Glomerular visceral epithelial cell (primary cell): ENCODE data around the gene FABP3.

ENCODE experiments used
- DNase-seq: peaks from one replicate; pipeline ENCODE4 v3.0.0-alpha.2; 2016; ENCODE audit errors: extremely low spot score

FABP3 gene

DNA sequence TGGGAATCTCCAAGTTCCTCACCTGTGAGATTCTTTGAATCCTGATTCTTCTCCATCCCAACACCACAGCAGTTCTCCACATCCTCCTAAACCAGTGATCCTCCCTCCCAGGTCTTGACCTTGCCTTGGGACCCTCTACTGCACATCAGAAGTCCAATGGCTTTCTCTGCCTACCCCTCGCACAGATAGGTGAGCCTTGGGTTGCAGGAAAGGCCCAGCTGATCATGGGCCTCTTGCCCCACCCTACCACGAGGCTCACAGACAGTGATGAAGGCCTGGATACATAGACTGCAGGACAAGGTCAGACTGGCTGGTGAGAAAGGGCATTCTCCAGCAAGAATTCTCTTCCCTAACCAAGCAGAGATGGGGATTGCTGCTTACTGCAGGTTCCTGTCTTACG is 825 bp downstream of the FABP3 start:
- no peak for DNase-seq

DNA sequence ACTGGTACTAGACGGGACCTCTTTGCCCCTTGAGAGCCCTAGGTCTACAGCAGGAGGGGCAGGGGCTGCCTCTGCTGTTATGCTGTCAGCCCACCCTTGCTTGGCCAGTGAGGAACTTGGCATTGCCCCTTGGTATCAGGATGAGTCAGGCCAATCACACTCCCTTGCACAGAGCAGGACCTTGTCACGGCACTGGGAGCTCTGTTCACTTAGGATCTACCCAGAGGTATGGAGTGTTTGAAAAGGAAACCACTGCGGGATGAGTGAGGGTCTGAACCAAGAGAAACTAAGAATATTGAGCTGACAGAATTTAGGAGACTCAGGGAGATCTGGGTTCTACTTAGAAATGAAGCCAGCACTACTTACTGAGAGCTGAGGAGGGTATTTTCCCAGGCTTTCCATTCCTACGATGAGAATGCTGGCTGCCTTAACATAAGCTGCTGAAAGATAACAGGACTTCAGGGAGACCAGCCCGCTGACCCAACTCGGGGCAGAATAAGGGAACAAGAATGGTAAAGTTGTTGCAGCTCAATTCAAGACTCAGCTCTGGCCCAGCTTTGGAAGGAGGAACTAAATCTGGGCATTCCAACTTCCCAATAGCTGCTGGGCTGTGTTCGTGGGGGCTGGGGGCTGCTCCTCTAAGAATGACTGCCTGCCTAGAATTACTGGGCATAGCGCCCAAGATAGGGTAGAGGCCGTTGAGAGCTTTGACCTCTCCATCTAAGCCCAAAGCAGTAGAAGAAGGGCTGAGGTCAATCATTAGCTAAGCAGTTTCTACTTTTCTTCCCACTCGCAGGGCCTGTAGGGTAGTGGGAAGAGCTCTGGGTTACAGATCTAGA is 1.5 kb downstream of the FABP3 start:
- no peak for DNase-seq

DNA sequence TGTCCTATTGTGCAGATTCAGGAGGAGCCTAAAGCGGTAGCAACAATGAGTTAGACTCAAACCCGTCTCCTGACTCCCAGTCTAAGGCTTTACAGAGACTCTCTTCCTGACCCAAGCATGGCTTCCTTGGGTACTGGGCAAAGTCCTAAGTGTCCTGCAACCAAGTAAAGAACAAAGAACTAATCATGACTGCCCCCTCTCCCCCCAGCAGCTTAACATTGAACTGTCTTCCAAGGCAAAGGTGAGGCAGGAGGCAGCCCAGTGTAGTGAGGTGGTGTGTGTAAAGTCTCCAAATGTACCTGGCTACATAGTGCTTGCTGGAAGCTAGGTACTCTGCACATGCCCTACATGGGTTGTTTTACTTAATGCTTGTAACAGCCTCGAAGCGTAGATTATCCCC is 2.3 kb downstream of the FABP3 start:
- DNase-seq: no peak

DNA sequence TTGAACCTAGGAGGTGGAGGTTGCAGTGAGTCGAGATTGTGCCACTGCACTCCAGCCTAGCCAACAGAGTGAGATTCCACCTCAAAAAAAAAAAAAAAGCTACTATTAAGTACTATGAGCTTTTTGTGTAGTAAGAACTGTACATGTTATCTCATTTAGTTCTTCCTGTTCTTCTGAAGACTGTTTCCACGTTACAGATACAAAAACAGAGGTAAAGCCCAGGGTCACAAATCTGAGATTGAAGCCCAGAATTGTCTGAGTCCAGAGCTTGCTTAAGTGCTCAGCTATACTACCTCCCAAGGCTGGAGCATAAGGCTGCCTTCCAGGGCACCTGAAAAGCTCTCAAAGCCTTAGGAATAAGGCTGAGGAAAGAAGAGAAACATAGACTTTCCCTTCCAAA is 2.9 kb downstream of the FABP3 start:
- DNase-seq: no peak

GRCh38 chr1:31368611-31369107 is 4.2 kb downstream of the FABP3 start:
- no peak for DNase-seq

DNA sequence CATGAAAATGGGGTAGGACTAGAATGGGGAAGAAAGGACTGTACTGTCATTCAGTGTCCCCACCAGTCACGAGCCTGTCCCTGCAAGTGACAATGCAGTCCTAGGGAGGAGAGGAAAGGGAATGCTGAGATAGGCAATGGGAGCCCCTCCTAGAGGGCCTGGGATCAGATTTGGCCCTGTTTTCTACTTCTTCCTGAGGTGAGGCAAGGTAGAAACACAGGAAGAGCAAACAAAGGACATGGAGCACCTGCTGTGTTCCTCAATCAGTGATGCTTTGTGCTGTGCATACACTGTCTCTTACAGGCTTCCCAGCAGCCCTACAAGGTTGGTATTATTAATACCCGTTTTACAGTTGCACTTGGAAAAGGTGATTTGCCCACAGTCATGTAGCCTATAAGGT is 6.1 kb downstream of the FABP3 start:
- DNase-seq: no peak

DNA sequence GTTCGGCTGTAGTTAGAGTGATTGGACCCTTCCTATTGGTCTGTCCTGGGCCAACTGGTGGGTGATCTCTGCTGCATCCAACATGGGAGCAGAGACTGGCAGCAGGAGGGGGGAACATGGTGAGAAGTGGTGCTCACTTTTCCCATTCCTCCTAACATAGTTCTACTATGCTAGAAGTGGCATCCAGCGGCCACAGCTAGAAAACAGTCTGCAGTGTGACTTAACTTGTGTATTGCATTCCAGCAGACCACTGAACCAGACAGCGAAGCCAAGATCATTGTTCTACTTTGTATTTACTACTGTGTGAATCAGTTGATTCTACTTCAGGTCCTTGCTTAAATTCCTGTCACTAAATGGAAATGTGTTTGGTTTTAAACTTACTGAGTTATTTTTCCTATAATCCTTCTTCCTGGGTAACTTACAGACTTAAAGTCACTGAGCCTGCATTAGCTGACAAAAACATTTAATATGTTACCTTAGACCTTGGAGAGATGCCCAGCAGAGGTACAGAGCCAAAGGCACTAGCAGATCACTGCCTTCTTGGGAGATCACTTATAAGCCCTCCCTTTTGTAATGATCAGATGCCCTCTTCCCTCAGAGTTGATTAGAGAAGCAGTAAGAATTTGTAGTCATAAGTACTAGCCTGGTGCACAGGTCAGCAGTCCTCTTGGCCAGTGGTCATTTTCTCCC is 8.2 kb downstream of the FABP3 start:
- peak; percentile 72 for DNase-seq

- no peak for DNase-seq
Measured at GRCh38 chr1:31362032-31362431, 10.8 kb downstream of the FABP3 start.

DNA sequence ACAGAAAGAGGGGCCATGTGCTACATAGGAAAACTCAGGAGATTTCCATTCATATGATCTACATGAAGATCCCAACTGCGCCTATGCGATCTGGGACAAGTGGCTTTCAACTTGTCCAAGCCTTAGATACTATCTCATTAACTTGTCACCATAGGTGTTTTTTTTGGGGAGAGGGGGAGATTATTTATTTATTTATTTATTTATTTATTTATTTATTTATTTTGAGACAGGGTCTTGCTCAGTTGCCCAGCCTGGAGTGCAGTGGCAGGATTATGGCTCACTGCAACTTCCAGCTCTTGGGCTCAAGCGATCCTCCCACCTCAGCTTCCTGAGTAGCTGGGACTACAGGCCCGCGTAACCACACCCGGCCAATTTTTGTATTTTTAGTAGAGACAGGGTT is 11.3 kb downstream of the FABP3 start:
- DNase-seq: no peak

DNA sequence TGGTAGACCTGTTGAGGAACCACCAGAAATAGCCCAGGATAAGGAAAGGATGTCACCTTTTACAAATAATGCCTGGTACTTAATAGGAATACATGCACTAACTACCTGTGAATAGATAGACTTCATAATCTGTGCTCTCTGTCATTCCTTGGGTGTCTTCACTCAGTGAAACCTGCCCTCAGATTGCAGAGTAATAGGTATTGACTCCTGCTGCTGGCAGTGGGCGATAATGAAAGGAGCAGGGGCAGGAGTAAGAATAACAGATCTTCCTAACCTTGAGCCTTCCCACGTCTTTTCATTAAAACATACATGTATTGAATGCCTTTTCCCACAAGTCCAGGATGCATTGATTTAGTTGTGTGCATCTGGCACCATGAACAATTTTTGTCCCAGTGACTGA is 16.4 kb downstream of the FABP3 start:
- no peak for DNase-seq

DNA sequence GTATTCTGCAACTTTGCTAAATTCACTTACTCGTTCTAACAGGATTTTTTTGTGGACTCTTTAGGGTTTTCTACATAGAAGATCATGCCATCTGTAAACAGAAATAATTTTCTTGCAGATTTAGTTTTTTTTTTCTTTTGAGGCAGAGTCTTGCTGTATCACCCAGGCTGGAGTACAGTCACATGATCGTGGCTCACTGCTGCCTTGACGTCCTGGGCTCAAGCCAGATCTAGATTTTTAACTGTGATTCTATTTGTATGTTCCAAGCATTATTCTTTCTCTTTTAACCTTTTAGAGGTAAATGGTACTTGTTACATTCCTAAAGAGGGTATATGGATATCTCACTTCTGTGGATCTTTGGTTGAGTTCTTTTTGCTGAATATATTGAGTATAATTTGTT is 18.6 kb downstream of the FABP3 start:
- DNase-seq: no peak

- no peak for DNase-seq
Measured at GRCh38 chr1:31348449-31348848, 24.4 kb downstream of the FABP3 start.

DNA sequence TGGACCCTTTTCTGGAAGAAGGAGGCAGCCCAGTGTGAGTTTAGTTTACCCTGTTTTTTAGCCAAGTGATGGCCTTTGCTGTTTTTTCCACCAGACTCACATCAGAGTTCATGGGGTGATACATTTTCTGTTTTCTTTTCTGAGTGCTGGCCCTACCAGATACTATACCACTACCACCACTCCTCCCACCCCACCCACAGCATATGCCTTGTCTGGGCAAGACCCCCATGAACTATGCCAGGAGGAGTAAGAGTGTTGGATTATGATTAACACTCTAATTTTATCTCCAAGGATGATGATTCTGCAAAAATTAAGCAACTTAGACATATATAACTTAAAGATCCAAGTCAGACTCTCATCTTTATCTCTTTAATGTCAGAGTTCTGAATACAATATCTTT is 26.1 kb downstream of the FABP3 start:
- DNase-seq: no peak

GRCh38 chr1:31345635-31346034 is 27.2 kb downstream of the FABP3 start:
- no peak for DNase-seq

DNA sequence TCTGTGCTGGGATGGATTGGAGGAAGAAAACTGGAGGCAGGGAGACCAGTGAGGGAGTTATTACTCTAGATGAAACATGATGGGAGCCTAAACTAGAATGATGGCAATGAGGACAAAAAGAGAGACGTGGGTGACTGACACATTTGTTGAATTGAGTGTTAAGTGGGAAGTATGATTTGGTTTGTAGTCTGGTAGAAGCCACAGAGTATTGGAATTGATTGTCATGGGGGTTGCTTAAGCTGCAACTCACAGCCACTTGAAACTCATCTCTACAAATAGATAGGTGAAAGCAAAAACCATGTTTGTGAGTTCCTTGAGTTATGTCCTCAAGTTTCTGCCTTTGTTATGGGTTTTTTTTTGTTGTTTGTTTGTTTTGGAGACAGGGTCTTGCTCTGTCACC is 28.4 kb downstream of the FABP3 start:
- DNase-seq: no peak

GRCh38 chr1:31336687-31337467 is 36.0 kb downstream of the FABP3 start:
- no peak for DNase-seq

DNA sequence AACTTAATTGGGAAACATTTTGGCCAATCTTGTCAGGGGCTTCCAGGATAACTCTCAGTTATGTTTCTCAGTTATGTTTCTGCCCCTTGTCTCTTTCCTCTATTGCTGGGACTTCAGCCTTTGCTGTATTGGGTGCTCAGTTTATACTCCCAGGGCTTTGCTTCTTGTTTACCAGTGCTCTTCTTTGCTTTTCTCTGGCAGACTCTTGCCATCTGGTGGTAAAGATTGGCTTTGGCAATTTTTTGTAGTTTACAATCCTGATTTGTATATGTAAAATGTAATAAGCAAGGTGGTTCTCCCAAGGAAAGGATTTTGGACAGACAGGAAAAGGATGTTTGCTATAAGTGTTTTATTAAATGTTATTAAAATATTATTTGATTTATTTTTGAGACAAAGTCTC is 37.9 kb downstream of the FABP3 start:
- DNase-seq: peak; percentile 29

DNA sequence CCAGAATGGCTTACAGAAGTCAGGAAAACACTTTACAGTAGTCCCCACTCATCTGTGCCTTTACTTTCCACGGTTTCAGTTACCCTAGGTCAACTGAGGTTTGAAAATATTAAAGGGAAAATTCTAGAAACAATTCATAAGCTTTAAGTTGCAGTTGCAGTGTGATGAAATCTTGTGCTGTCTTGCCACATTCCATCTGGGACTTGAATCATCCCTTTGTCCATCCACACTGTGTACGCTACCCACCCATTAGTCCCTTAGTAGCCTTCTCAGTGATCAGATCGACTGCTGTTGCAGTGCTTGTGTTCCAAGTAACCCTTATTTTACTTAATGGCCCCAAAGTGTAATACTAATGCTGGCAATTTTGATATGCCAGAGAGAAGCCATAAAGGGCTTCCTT is 45.5 kb downstream of the FABP3 start:
- no peak for DNase-seq

GRCh38 chr1:31326461-31326860 is 46.4 kb downstream of the FABP3 start:
- no peak for DNase-seq

DNA sequence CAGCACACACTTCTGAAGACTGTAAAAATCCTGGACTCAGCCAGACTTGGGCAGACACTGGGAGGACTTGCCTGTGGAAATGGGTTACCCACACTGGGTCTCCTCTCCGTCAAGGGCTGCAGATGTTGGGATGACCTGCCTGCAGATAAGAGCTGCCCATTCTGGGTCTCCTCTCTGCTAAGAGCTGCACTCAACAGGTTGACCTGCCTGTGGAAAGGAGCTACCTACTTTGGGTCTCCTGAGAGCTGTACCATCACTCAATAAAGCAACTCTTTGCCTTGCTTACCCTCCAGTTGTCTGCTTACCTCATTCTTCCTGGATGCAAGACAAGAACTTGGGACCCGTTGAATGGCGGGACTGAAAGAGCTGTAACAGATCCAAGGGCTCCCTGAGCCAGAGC is 47.9 kb downstream of the FABP3 start:
- no peak for DNase-seq

DNA sequence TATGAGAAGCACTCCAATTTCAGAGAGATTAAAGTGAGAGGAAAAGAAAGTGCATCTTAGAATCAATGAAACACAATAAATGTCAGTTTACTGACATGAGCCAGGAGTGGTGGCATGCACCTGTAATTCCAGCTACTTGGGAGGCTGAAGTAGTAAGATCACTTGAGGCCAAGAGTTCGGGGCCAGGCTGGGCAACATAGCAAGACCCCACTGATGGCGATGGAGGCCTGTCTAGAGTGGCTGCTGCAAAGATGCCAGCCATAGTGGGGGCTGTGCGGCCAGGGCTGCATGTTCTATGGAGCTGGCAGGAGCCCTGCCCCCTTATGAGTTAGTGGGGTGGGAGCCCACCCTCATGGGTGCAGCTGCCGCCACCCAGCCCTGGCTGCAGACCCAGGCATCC is 48.8 kb downstream of the FABP3 start:
- DNase-seq: no peak

- DNase-seq: no peak
Measured at GRCh38 chr1:31318146-31318545, 54.7 kb downstream of the FABP3 start.

DNA sequence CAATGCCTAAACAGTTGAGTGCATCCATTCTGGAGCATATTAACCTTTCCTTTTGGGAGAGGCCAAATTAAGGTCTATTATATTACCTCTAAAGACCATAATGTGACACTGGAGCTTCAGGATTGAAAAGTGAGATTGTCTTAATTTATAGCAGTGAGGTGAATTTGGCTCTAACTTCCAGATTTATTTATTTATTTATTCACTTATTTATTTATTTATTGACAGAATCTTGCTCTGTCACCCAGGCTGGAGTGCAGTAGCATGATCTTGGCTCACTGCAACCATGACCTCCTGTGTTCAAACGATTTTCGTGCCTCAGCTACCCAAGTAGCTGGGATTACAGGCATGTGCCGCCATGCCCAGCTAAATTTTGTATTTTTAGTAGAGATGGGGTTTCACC is 57.0 kb downstream of the FABP3 start:
- no peak for DNase-seq
